ENCODE measurements around the gene HDAC9.

The HDAC9 gene

DNA sequence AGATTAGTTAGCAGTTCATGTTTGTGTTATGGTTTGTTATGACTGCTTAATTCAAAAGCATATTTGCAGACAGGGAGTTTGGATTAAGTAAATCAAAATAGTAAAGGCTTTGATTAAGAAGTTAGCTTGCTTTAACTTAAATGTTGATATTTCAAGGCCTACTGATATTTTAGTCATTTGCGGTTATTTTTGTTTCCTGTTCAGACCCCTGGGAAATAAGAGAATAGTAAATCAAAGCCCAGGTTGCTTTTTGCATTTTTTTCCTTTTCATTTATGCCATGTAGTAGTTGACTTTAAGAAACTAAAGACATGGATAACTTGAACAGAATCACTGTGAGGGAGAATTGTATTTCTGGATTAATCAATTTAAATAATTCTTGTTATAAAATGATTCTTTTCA, 77.3 kb downstream of the HDAC9 start:
- Histone ChIP-seq H3K9me3 (ENCODE audit: control insufficient read depth, insufficient read depth, low read length) (no peaks in the 10 kb centered on the region), H3K27me3 (ENCODE audit: control insufficient read depth, insufficient read depth, low read length) (no peaks in the 10 kb centered on the region), H3K4me3 (ENCODE audit: low read depth, low read length) (no peak overlapping the region), H3K9ac (ENCODE audit: low read depth, low read length) (no peak overlapping the region), H3K27ac (ENCODE audit: low read depth, low read length) (no peak overlapping the region), H3K4me1 (ENCODE audit: control insufficient read depth, insufficient read depth, low read length) (peaks cover 8% of the 10 kb centered on the region; the same call in 1 of the 2 replicates), H3K36me3 (ENCODE audit: control insufficient read depth, insufficient read depth, low read length) (no peaks in the 10 kb centered on the region)

DNA sequence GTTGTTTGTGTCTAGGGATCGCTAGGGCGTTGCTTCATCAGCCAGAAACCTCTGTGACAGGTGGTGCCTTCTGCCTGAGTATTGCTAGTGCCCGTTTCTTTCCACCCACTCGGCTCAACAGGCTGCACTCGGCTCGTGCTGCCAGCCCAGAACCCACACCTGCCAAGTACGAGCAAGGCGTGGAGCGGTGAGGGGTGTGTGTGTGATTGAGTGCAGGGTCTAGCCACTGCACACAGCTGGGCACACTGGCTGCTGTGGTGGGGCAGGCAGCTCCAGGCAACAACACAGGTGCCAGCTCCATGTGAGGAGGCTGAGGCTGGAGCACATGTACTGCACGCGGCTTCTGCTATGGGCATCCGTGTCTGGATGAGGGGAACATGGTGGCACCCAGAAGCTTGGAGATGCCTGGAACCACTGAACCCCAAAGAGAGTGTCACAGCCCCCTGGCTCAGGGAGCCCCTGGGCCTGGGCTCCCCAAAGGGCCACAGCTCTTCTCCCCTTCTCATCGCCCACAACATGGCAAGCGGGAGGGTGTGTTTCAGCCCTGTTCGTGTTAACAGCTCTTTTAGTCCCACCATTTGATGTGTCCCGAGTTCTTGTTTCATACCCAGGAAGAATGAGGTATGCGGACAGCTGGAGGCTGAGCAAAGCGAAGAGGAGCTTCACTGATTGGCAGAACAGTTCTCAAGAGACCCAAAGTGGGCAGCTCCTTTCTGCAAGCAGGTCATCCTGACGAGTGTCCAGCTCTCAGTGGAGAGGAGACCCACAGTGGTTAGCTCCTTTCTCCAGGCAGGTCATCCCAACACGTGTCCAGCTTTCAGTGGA, 78.1 kb downstream of the HDAC9 start:
- Histone ChIP-seq H3K9ac (ENCODE audit: low read depth, low read length) (no peak overlapping the region), H3K4me3 (ENCODE audit: low read depth, low read length) (no peak overlapping the region), H3K9me3 (ENCODE audit: control insufficient read depth, insufficient read depth, low read length) (no peaks in the 10 kb centered on the region), H3K27me3 (ENCODE audit: control insufficient read depth, insufficient read depth, low read length) (no peaks in the 10 kb centered on the region), H3K4me1 (ENCODE audit: control insufficient read depth, insufficient read depth, low read length) (peaks cover 8% of the 10 kb centered on the region; the same call in 1 of the 2 replicates), H3K36me3 (ENCODE audit: control insufficient read depth, insufficient read depth, low read length) (no peaks in the 10 kb centered on the region), H3K27ac (ENCODE audit: low read depth, low read length) (no peak overlapping the region)

DNA sequence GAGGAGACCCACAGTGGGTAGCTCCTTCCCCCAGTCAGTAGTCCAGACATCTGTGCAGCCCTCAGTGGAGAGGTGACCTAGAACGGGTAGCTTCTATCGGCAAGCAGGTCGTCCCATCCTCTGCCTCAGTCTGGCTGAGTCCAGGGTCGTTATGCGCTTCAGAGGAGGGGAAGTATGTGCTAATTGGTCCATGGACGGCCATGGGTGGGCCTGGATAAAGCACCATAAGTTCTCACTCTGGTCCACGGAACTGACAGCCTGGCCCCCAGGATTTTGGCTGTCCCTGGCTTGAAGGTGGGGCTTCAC, 78.6 kb downstream of the HDAC9 start:
- Histone ChIP-seq H3K36me3 (ENCODE audit: control insufficient read depth, insufficient read depth, low read length) (no peaks in the 10 kb centered on the region), H3K4me1 (ENCODE audit: control insufficient read depth, insufficient read depth, low read length) (peaks cover 8% of the 10 kb centered on the region; the same call in 1 of the 2 replicates), H3K9me3 (ENCODE audit: control insufficient read depth, insufficient read depth, low read length) (no peaks in the 10 kb centered on the region), H3K4me3 (ENCODE audit: low read depth, low read length) (no peak overlapping the region), H3K27me3 (ENCODE audit: control insufficient read depth, insufficient read depth, low read length) (no peaks in the 10 kb centered on the region), H3K9ac (ENCODE audit: low read depth, low read length) (no peak overlapping the region), H3K27ac (ENCODE audit: low read depth, low read length) (no peak overlapping the region)

DNA sequence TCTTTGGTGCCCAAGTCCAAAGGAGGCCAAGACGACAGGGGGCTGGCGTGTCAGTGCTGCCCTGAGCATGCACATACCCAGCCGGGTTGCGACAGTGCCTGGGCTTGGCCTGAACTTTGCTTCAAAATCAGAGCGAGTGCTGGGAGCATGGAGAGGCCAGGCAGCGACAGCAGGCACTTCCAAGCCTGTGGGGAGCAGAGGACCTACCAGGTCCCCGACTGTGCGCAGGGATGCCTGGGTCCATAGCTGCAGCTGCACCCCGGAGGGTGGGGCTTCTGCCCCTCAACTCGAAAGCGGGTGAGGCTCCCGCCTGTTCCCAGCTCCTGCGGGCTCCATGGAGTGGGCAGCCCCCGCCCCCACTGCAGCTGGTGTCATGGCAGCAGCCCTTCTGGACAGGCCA, 79.1 kb downstream of the HDAC9 start:
- peaks cover 6% of the 10 kb centered on the region; the same call in 1 of the 2 replicates for H3K4me1 ChIP-seq (ENCODE audit: control insufficient read depth, insufficient read depth, low read length)
- no peaks in the 10 kb centered on the region for H3K27me3 ChIP-seq (ENCODE audit: control insufficient read depth, insufficient read depth, low read length)
- H3K9me3 ChIP-seq (ENCODE audit: control insufficient read depth, insufficient read depth, low read length) = no peaks in the 10 kb centered on the region
- H3K27ac ChIP-seq (ENCODE audit: low read depth, low read length) = no peak overlapping the region
- H3K9ac ChIP-seq (ENCODE audit: low read depth, low read length) = no peak overlapping the region
- no peak overlapping the region for H3K4me3 ChIP-seq (ENCODE audit: low read depth, low read length)
- no peaks in the 10 kb centered on the region for H3K36me3 ChIP-seq (ENCODE audit: control insufficient read depth, insufficient read depth, low read length)

DNA sequence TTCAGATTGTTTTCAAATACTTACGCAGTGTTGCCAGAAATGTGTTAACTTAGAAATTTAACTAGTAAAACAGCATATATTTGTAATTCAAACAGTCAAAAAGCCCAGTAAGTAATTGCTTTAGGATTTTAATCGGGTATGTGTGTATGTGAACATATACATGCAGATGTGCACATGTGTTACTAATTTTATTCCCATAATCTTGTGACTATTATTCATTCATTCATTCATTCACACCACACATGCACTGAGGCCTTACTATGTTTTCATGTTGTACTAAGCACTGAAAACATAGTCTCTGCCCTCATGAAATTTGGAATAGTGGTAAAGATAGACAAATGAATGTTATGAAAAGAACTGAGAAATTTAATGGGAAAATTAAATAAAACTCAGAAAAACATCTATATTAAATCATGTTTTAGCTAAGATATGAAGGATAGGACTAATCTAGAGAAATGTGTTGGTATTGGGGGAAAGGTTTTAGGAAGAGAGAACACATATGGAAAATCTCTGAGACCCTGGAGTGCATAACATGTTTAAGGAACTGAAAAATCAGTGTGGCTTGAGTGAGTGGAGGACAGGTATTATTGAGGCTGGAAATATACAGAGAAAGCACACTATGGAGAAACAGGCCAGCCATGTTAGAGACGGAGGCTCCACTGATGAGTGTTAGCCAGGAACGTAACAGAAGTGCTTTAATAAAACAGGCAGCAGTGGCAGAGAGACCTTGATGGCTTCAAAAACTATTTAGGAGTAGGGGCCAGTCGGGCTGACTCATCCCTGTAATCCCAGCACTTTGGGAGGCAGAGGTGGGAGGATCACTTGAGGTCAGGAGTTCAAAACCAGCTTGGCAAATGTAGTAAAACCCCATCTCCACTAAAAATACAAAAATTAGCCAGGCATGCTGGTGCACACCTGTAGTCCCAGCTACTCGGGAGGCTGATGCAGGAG, 80.3 kb downstream of the HDAC9 start:
- Histone ChIP-seq H3K36me3 (ENCODE audit: control insufficient read depth, insufficient read depth, low read length) (no peaks in the 10 kb centered on the region), H3K9ac (ENCODE audit: low read depth, low read length) (no peak overlapping the region), H3K27me3 (ENCODE audit: control insufficient read depth, insufficient read depth, low read length) (no peaks in the 10 kb centered on the region), H3K27ac (ENCODE audit: low read depth, low read length) (no peak overlapping the region), H3K4me1 (ENCODE audit: control insufficient read depth, insufficient read depth, low read length) (peaks cover 2% of the 10 kb centered on the region; the same call in 1 of the 2 replicates), H3K4me3 (ENCODE audit: low read depth, low read length) (no peak overlapping the region), H3K9me3 (ENCODE audit: control insufficient read depth, insufficient read depth, low read length) (no peaks in the 10 kb centered on the region)

DNA sequence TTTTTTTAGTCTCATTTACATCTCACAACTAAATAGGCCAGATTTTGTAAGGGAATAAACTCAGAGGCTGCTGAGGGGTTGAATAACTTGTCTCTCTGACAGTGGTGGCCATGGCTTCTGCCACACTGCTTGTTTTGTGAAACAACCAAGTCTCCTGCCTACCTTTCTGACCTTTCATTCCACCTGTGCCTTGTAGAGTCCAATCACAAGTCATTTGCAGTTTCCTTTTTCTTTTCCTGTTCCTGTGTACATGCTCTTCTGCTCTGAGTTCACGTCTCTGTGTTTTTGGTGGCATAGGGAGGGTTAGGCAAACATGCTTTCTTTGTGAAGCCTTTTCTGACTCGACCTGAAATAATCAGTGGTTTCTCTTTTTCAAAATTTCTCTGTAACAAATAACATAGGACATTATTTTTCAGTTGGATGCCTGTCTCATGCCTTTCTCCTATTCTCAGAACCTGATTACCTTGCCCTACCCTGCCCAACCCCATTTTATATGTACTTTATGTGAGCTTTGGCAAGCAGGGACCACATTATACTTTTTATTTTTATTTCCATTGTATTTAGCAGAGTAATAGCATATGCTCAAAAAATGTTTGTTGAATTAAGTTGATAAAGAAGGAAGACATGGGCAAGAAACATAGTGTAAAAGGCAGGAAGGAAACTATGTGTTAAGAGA, 81.7 kb downstream of the HDAC9 start:
- Histone ChIP-seq H3K27ac (ENCODE audit: low read depth, low read length) (no peak overlapping the region), H3K4me3 (ENCODE audit: low read depth, low read length) (no peak overlapping the region), H3K4me1 (ENCODE audit: control insufficient read depth, insufficient read depth, low read length) (peaks cover 13% of the 10 kb centered on the region; the same call in 1 of the 2 replicates), H3K36me3 (ENCODE audit: control insufficient read depth, insufficient read depth, low read length) (no peaks in the 10 kb centered on the region), H3K27me3 (ENCODE audit: control insufficient read depth, insufficient read depth, low read length) (no peaks in the 10 kb centered on the region), H3K9ac (ENCODE audit: low read depth, low read length) (no peak overlapping the region), H3K9me3 (ENCODE audit: control insufficient read depth, insufficient read depth, low read length) (no peaks in the 10 kb centered on the region)

DNA sequence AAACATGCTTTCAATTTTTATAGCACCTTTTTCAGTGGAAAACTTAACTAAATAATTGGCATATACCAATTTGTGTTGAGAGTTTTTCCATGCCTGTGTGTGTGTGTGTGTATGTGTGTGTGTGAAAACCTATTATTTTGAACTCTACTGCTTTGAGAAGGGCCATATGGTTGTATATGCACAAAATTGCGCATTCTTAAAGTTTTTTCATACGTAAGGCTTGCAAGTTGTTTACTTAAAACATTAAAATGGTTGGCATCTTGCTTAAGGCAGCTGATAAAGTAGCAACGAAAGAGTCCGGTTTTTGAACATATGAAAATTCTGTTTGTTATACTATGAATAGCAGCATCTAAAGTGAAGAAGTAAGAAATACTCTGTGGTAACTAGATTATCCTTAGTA, 84.1 kb downstream of the HDAC9 start:
- no peaks in the 10 kb centered on the region for H3K27me3 ChIP-seq (ENCODE audit: control insufficient read depth, insufficient read depth, low read length)
- no peaks in the 10 kb centered on the region for H3K36me3 ChIP-seq (ENCODE audit: control insufficient read depth, insufficient read depth, low read length)
- H3K27ac ChIP-seq (ENCODE audit: low read depth, low read length) = no peak overlapping the region
- H3K9me3 ChIP-seq (ENCODE audit: control insufficient read depth, insufficient read depth, low read length) = no peaks in the 10 kb centered on the region
- no peak overlapping the region for H3K4me3 ChIP-seq (ENCODE audit: low read depth, low read length)
- H3K4me1 ChIP-seq (ENCODE audit: control insufficient read depth, insufficient read depth, low read length) = peaks cover 13% of the 10 kb centered on the region; the same call in 1 of the 2 replicates
- H3K9ac ChIP-seq (ENCODE audit: low read depth, low read length) = no peak overlapping the region

DNA sequence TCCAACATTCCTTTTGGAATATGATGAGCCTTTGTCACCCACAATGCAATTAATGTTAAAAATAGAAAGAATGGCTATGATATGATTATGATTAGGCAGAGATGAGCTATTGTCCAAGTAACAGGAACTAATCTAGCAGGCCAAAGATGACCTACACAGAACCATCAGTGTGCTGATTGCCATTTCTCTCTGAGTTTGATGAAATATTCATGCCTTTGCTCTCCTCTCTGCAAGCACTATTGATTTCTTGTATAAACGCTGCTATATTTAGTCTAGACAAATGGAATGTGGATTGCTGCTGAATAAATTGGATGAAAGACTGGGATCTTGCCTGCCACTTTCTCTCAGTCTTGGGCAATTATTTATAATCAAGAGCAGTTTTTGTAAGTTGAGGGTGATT, 85.4 kb downstream of the HDAC9 start:
- H3K27me3 ChIP-seq (ENCODE audit: control insufficient read depth, insufficient read depth, low read length) = no peaks in the 10 kb centered on the region
- no peaks in the 10 kb centered on the region for H3K36me3 ChIP-seq (ENCODE audit: control insufficient read depth, insufficient read depth, low read length)
- H3K4me1 ChIP-seq (ENCODE audit: control insufficient read depth, insufficient read depth, low read length) = peaks cover 13% of the 10 kb centered on the region; the same call in 1 of the 2 replicates
- H3K9ac ChIP-seq (ENCODE audit: low read depth, low read length) = no peak overlapping the region
- no peak overlapping the region for H3K4me3 ChIP-seq (ENCODE audit: low read depth, low read length)
- H3K27ac ChIP-seq (ENCODE audit: low read depth, low read length) = no peak overlapping the region
- H3K9me3 ChIP-seq (ENCODE audit: control insufficient read depth, insufficient read depth, low read length) = no peaks in the 10 kb centered on the region

DNA sequence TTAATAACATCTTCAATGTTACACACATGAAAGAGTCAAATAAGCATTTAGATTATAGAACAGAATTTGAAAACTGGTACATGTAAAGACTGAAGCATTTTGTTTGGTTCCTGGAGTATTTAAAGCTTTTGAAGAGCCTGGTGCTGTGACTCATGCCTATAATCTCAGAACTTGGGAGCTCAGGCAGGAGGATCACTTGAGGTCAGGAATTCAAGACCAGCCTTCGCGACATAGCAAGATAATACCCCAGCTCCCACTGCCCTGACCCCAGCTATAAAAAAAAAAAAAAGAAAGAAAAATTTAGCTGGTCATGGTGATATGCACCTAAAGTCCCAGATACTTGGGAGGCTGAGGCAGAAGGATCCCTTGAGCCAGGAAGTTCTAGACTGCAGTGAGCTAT, 87.8 kb downstream of the HDAC9 start:
- H3K4me3 ChIP-seq (ENCODE audit: low read depth, low read length) = no peak overlapping the region
- H3K27ac ChIP-seq (ENCODE audit: low read depth, low read length) = no peak overlapping the region
- H3K4me1 ChIP-seq (ENCODE audit: control insufficient read depth, insufficient read depth, low read length) = peaks cover 13% of the 10 kb centered on the region; the same call in 1 of the 2 replicates
- H3K27me3 ChIP-seq (ENCODE audit: control insufficient read depth, insufficient read depth, low read length) = no peaks in the 10 kb centered on the region
- no peaks in the 10 kb centered on the region for H3K9me3 ChIP-seq (ENCODE audit: control insufficient read depth, insufficient read depth, low read length)
- H3K9ac ChIP-seq (ENCODE audit: low read depth, low read length) = no peak overlapping the region
- no peaks in the 10 kb centered on the region for H3K36me3 ChIP-seq (ENCODE audit: control insufficient read depth, insufficient read depth, low read length)

DNA sequence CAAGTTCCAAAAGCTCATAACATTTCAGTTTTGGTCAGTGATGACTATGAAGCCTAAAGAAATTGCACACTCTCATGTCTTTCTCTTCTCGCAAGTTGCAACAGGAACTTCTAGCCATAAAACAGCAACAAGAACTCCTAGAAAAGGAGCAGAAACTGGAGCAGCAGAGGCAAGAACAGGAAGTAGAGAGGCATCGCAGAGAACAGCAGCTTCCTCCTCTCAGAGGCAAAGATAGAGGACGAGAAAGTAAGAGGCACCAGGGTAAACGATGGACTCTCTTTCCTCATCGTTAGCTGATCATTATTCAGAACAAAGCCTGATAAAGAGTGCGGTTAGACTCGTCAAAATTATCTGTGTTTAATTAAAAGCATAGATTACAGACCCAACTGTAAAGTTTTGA, 94.7 kb downstream of the HDAC9 start:
- Histone ChIP-seq H3K36me3 (ENCODE audit: control insufficient read depth, insufficient read depth, low read length) (peaks cover 10% of the 10 kb centered on the region; the same call in 1 of the 2 replicates), H3K9me3 (ENCODE audit: control insufficient read depth, insufficient read depth, low read length) (no peaks in the 10 kb centered on the region), H3K27ac (ENCODE audit: low read depth, low read length) (no peak overlapping the region), H3K4me1 (ENCODE audit: control insufficient read depth, insufficient read depth, low read length) (peaks cover 1% of the 10 kb centered on the region; the same call in 1 of the 2 replicates), H3K9ac (ENCODE audit: low read depth, low read length) (no peak overlapping the region), H3K27me3 (ENCODE audit: control insufficient read depth, insufficient read depth, low read length) (no peaks in the 10 kb centered on the region), H3K4me3 (ENCODE audit: low read depth, low read length) (no peak overlapping the region)

All from HUES48 (cell line).